ENCODE measurements around the gene GORASP2.

Gene GORASP2

DNA sequence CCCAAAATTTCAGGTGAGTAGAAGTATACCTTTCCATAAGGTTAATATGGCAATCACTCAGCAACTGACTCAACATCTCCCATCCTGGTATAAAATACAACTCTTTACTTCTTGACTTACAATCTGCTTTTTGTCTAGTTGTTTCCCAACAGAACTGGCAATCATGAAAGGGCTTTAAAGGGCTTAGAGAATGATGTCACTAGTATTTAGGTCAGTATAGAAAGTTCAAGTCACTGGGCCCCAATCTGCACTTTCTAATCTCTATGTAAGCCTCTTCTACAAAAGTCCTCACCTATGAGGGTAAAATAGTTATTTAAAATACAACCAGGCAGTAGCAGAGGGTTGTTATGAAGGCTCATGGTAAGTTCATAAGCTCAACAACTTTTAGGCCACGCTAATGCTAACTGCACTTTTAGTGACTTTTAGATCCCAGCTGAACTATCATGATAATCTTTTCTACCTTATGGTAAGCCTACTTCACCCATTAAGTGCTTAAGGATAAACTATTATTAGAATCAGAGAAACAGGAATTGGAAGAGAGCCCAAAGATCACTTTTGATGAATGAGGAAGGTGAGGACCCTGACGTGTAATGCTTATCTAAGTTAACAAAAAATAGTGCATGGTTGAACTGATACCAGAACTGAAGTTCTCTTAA, 79.6 kb downstream of the GORASP2 start:
- TF ChIP-seq, protein P1, sequence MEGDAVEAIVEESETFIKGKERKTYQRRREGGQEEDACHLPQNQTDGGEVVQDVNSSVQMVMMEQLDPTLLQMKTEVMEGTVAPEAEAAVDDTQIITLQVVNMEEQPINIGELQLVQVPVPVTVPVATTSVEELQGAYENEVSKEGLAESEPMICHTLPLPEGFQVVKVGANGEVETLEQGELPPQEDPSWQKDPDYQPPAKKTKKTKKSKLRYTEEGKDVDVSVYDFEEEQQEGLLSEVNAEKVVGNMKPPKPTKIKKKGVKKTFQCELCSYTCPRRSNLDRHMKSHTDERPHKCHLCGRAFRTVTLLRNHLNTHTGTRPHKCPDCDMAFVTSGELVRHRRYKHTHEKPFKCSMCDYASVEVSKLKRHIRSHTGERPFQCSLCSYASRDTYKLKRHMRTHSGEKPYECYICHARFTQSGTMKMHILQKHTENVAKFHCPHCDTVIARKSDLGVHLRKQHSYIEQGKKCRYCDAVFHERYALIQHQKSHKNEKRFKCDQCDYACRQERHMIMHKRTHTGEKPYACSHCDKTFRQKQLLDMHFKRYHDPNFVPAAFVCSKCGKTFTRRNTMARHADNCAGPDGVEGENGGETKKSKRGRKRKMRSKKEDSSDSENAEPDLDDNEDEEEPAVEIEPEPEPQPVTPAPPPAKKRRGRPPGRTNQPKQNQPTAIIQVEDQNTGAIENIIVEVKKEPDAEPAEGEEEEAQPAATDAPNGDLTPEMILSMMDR (IDR thresholded peaks at IDR 0.05; ENCODE audit: insufficient read depth, low read depth, low read length, missing control alignments): no peak
- DNase-seq (ENCODE audit: low read depth): no peak
- no peak overlapping the region for H3K4me3 ChIP-seq (ENCODE audit: low read depth, low read length)

DNA sequence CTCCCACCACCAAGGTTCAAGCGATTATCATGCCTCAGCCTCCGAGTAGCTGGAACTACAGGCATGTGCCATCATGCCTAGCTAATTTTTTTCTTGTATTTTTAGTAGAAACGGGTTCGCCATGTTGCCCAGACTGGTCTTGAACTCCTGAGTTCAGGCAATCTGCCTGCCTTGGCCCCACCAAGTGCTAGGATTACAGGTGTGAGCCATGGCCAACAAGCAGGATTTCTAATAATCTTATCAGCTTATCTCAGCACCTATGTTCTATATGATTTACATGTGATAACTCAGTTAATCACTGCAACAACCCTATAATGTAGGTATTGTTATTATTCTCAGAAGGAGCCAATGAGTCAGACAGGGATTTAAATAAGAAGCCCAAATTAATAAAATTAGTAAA, 80.3 kb downstream of the GORASP2 start:
- no peak overlapping the region for H3K4me3 ChIP-seq (ENCODE audit: low read depth, low read length)
- TF ChIP-seq, protein P1 (IDR thresholded peaks at IDR 0.05; ENCODE audit: insufficient read depth, low read depth, low read length, missing control alignments): no peak
- no peak for DNase-seq (ENCODE audit: low read depth)

- TF ChIP-seq, protein P1 (IDR thresholded peaks at IDR 0.05; ENCODE audit: insufficient read depth, low read depth, low read length, missing control alignments): no peak
- H3K4me3 ChIP-seq (ENCODE audit: low read depth, low read length): no peak overlapping the region
- no peak for DNase-seq (ENCODE audit: low read depth)
Measured at GRCh38 chr2:171013851-171014250, 84.8 kb downstream of the GORASP2 start.

DNA sequence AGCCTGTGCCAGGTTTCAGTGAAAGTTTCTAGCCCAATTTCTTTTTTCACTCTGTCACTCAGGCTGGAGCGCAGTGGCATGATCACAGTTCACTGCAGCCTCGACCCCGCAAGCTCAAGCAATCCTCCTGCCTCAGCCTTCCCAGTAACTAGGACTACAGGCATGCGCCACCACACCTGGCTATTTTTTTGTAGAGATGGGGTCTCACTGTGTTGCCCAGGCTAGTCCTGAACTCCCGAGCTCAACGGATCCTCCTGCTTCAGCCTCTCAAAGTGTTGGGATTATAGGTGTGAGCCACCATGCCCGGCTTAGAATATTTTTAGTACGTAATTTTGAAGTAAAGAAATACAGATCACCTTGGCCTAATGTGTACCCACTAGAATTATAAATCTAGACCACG, 87.1 kb downstream of the GORASP2 start:
- H3K4me3 ChIP-seq (ENCODE audit: low read depth, low read length): no peak overlapping the region
- TF ChIP-seq, protein P1 (IDR thresholded peaks at IDR 0.05; ENCODE audit: insufficient read depth, low read depth, low read length, missing control alignments): no peak
- no peak for DNase-seq (ENCODE audit: low read depth)

All from GM12865 (cell line).